ENCODE measurements around the gene MRPL52.
A peak's percentile ranks its signal among the peaks of the same experiment; 100 is the strongest.

The MRPL52 gene

GRCh38 chr14:22883173-22883976, 53.7 kb downstream of the MRPL52 start, which contains the start of gene REM2:
Gene REM2, plus strand, starts transcription at chr14:22883222. Its CDS starts 66 bp downstream, at chr14:22883288.
- DNase-seq (ENCODE audit: low read depth), result peak; percentile 11

GRCh38 chr14:22884076-22884737, 54.5 kb downstream of the MRPL52 start:
- DNase-seq (ENCODE audit: low read depth), result no peak

All from CMK (cell line).